Left lung (tissue), 10 donors: ENCODE results near the gene CARD16. TPM values are rescaled to one million over a fixed set of nuclear protein-coding genes. Genes with fewer than 3 reads are reported as not detected.

Source experiments
- ATAC-seq: fragments of 200-7000 bp; cut with Tn5 transposase; one replicate; pipeline ENCODE4 v1.9.1; 2020; ENCODE audit warnings: moderate library complexity
- DNase-seq, 4 donors: peaks; one replicate each; pipeline ENCODE4 v3.0.0-alpha.2; 2013 to 2020
- H3K27ac ChIP-seq, 2 donors: fragments of 200-600 bp; sonication (generic) in 1 of 2; one replicate each; pipeline versions ENCODE4 v1.5.0 to v1.8.0; 2020 to 2021
- H3K27me3 ChIP-seq, 2 donors: fragments of 200-600 bp; sonication (generic) in 1 of 2; one replicate each; pipeline versions ENCODE4 v1.5.0 to v1.8.0; 2020 to 2021
- H3K36me3 ChIP-seq, 2 donors: fragments of 200-600 bp; sonication (generic) in 1 of 2; one replicate each; pipeline versions ENCODE4 v1.5.0 to v1.8.0; 2020 to 2021
- H3K4me1 ChIP-seq, 2 donors: fragments of 200-600 bp; one replicate each; pipeline ENCODE4 v1.8.0; 2021
- H3K4me3 ChIP-seq, 2 donors: fragments of 200-600 bp; sonication (generic) in 1 of 2; one replicate each; pipeline versions ENCODE4 v1.5.0 to v1.8.0; 2020 to 2021; ENCODE audit warnings: mild to moderate bottlenecking in 1 of 2
- H3K9me3 ChIP-seq, 2 donors: fragments of 200-600 bp; sonication (generic) in 1 of 2; one replicate each; pipeline versions ENCODE4 v1.5.0 to v1.8.0; 2020 to 2021
- intact Hi-C, 2 donors: fragments of 100-400 bp; cut with DNase I; formaldehyde crosslinking; loops; one replicate each; pipeline versions ENCODE4 v1.11.2 to v1.14.2; 2022
- polyA plus RNA-seq, 6 donors: library from polyadenylated mRNA; unstranded; fragments of 120-200 nt; gene quantifications; one replicate each; pipeline ENCODE4 v1.2.1, GENCODE V29; 2013; ENCODE audit not compliant: insufficient read length in 6 of 6
- total RNA-seq, 2 donors: library from RNA; stranded (reverse); fragmentation: NEBNext Ultra II Directional; extraction: Animal tissue kit (Norgen Biotek cat#: 25700); gene quantifications; one replicate each; pipeline ENCODE4 v1.2.1, GENCODE V29; 2021
- TF ChIP-seq, protein P1 (sequence below), 2 donors: fragments of 200-600 bp; sonication (generic) in 1 of 2; IDR thresholded peaks; one replicate each; pipeline versions ENCODE4 v1.5.0 to v1.8.0; 2021; ENCODE audit warnings: antibody characterized with exemption in 2 of 2
- donor health status: DM: no; HTN: yes; CAD: no.
- donor health status: DM: no; HTN: no; CAD: no.

The CARD16 gene
- total and polyA plus RNA-seq, 8 donors: 17.7 to 56.3 (median 24.0) TPM

DNA sequence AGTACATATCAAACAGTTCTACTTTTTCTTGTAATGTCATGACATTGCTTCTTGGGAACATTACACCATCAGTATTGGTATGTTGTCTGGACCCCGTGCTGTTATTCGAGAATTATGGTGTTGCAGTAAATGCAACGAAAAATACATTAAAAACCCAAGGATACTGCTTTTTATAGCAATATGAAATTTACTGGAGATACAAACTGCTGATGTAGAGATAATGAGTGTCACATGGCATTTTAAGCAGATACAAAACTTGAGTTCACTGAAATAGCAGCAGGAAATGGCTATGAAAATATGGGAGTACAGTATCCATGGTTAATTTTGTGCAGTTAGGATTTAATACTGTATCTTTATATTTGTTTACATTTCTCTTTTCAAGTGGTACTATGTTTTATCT, 7.4 kb upstream of the CARD16 start:
- Histone ChIP-seq H3K27me3 (no peaks in the 10 kb centered on the region), H3K4me1 (peaks cover 0 to 5% of the 10 kb centered on the region in 2 donors), H3K4me3 (no peak overlapping the region), H3K27ac (no peak overlapping the region), H3K9me3 (no peaks in the 10 kb centered on the region), H3K36me3 (no peaks in the 10 kb centered on the region)
- intact Hi-C loops: no loop called here
- ATAC-seq (no peak), DNase-seq (no peak)
- TF ChIP-seq, protein P1, sequence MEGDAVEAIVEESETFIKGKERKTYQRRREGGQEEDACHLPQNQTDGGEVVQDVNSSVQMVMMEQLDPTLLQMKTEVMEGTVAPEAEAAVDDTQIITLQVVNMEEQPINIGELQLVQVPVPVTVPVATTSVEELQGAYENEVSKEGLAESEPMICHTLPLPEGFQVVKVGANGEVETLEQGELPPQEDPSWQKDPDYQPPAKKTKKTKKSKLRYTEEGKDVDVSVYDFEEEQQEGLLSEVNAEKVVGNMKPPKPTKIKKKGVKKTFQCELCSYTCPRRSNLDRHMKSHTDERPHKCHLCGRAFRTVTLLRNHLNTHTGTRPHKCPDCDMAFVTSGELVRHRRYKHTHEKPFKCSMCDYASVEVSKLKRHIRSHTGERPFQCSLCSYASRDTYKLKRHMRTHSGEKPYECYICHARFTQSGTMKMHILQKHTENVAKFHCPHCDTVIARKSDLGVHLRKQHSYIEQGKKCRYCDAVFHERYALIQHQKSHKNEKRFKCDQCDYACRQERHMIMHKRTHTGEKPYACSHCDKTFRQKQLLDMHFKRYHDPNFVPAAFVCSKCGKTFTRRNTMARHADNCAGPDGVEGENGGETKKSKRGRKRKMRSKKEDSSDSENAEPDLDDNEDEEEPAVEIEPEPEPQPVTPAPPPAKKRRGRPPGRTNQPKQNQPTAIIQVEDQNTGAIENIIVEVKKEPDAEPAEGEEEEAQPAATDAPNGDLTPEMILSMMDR (IDR thresholded peaks at IDR 0.05): no peak

DNA sequence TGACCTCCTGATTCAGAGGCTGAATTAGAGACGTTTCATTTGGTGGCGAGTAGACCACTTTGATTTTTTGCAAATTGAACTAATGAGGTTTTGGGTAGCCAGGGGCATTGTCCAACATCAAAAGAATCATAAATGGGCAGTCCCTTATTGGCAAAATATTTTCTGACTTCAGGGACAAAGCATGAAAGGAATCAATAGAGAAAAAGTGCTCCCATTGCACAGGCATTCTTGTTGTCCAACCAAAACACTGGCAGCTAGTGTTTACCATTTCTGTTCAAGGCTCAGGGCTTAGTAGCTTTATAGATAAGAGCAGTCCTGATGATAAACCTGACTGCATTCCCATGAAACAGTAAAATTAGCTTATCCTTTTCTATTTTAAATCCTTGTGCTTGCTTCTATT, 6.4 kb upstream of the CARD16 start:
- peaks cover 5 to 14% of the 10 kb centered on the region in 2 donors for H3K4me1 ChIP-seq
- no peaks in the 10 kb centered on the region for H3K36me3 ChIP-seq
- no peaks in the 10 kb centered on the region for H3K27me3 ChIP-seq
- no peak overlapping the region for H3K4me3 ChIP-seq
- TF ChIP-seq, protein P1 (IDR thresholded peaks at IDR 0.05): no peak
- no peaks in the 10 kb centered on the region for H3K9me3 ChIP-seq
- ATAC-seq (no peak), DNase-seq (no peak)
- intact Hi-C loops: no loop called here
- no peak overlapping the region for H3K27ac ChIP-seq

DNA sequence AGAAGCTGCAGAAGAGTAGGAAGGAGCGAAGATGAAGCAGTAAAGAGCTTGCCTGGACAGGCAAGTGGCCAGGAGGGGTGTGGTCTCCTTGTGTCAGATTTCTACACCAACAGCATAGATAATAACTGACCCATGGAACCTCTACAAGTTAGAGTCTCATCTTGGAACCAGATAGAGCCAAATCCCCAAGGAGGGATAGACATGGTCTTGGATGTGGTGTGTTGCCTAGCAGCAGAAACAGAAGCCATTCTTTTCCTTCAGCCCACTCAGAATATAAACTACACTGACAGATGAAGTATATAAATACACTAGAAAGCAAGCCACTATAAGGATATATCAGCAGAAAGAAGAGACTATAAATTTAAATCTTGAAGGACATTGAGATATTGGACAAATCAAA, 4.3 kb upstream of the CARD16 start:
- intact Hi-C loops: loop anchor here in 1 of 2 donors (10.0 kb wide), 1 partner anchor 195 kb away; no protein-coding TSS in a partner anchor

DNA sequence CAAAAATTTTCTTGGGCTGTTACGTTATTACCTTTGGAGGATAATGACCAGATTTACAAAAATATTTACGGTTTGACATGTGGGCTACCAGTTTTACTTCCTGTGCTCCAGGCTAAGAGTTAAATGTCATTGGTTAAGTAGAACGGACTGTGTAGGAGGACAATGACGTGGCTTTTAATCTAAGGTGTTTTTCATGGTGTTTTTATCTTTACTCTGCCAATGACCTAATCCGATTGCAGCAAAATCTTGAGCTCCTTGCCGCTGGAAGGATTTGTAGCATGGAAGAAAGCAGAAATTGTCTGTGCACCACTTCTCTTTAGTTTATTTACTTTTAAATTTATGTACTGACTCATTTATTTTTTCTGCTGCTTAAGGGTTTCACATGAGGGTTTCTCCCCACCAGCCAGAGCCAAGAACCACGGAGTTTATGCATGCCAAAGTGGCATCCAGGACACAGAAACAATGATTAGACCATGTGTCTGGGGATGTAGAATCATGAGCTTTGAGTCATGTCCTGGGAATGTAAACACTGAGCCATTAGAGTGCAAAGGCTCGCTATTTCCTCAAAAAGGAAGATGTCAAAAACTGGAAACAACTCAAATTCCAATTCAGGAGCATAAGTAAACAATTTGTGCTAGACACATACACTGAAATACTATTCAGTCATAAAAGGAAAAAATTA, 1.9 kb upstream of the CARD16 start:
- ATAC-seq (peak; percentile 81), DNase-seq (peak in 3 of 4 donors; percentile 31 to 63 (median 53))
- intact Hi-C loops: loop anchor here in 1 of 2 donors (10.0 kb wide), 1 partner anchor 198 kb away; no protein-coding TSS in a partner anchor
- H3K27me3 ChIP-seq: no peaks in the 10 kb centered on the region
- H3K27ac ChIP-seq: peak overlapping the region; percentile 63 to 64
- no peaks in the 10 kb centered on the region for H3K36me3 ChIP-seq
- H3K9me3 ChIP-seq: no peaks in the 10 kb centered on the region
- no peak overlapping the region for H3K4me3 ChIP-seq
- H3K4me1 ChIP-seq: peaks cover 12 to 47% of the 10 kb centered on the region in 2 donors
- TF ChIP-seq, protein P1 (IDR thresholded peaks at IDR 0.05): no peak

More for the DNA sequence above, 4.3 kb upstream of the CARD16 start:
- Histone ChIP-seq H3K27me3 (no peaks in the 10 kb centered on the region), H3K27ac (no peak overlapping the region), H3K36me3 (no peaks in the 10 kb centered on the region), H3K4me1 (peaks cover 12 to 28% of the 10 kb centered on the region in 2 donors), H3K4me3 (no peak overlapping the region), H3K9me3 (no peaks in the 10 kb centered on the region)
- ATAC-seq (no peak), DNase-seq (no peak)
- TF ChIP-seq, protein P1 (IDR thresholded peaks at IDR 0.05): no peak

DNA sequence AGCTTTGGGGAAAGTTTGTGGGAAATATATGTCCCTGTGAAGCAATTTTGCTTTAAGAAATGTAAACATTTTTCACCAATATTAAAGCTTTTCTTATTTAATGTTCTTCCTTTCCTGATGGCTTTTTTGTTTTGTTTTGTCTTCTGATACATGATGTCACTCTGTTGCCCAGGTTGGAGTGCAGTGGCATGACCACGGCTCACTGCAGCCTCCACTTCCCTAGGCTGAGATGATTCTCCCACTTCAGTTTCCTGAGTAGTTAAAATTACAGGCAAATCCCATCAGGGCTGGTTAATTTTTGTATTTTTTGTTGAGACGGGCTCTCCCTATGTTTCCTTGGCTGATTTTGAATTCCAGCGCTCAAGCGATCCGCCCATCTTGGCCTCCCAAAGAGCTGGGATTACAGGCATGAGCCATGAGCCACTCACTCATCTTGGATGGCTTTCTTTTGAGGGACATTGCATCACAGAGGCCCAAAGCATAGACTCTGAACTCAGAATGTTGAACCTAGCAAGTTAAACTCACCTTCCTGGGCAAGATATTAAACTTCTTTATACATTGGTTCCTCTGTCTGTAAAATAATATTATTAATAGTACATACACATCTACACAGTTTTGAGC, 651 bp upstream of the CARD16 start:
- H3K36me3 ChIP-seq: peaks cover 0 to 10% of the 10 kb centered on the region in 2 donors
- intact Hi-C loops: loop anchor here in 1 of 2 donors (10.0 kb wide), 1 partner anchor 199 kb away; no protein-coding TSS in a partner anchor
- DNase-seq (no peak), ATAC-seq (no peak)
- TF ChIP-seq, protein P1 (IDR thresholded peaks at IDR 0.05): no peak
- no peaks in the 10 kb centered on the region for H3K9me3 ChIP-seq
- H3K27me3 ChIP-seq: no peaks in the 10 kb centered on the region
- H3K27ac ChIP-seq: peak overlapping the region; percentile 81 to 88
- H3K4me3 ChIP-seq: peak overlapping the region in 1 of 2 donors; percentile 56
- peaks cover 12 to 53% of the 10 kb centered on the region in 2 donors for H3K4me1 ChIP-seq
